Hepatocyte (in vitro differentiated cells): Measurements from ENCODE around the gene SYNDIG1. TPM values are rescaled to one million over a fixed set of nuclear protein-coding genes. Genes with fewer than 3 reads are reported as not detected.

Source experiments
- DNase-seq: peaks from one replicate; pipeline ENCODE4 v3.0.0-alpha.2; 2016; ENCODE audit warnings: low spot score
- H2AFZ ChIP-seq: fragments of 200-600 bp; sonication (generic); 2 replicates; pipeline ENCODE4 v1.6.0; 2016; ENCODE audit warnings: antibody characterized with exemption, mild to moderate bottlenecking
- H3K27ac ChIP-seq: fragments of 200-600 bp; sonication (generic); 2 replicates; pipeline ENCODE4 v1.5.1; 2016; ENCODE audit warnings: mild to moderate bottlenecking
- H3K27me3 ChIP-seq: fragments of 200-600 bp; sonication (generic); 2 replicates; pipeline ENCODE4 v1.6.1; 2016
- H3K36me3 ChIP-seq: fragments of 200-600 bp; sonication (generic); replicated peaks from 2 replicates; pipeline ENCODE4 v1.5.1; 2016; ENCODE audit warnings: low read depth; ENCODE audit not compliant: insufficient read depth
- H3K4me1 ChIP-seq: fragments of 200-600 bp; sonication (generic); 2 replicates; pipeline ENCODE4 v1.5.1; 2016; ENCODE audit warnings: mild to moderate bottlenecking, moderate library complexity; ENCODE audit not compliant: insufficient read depth
- H3K4me2 ChIP-seq: fragments of 200-600 bp; sonication (generic); 2 replicates; pipeline ENCODE4 v1.6.0; 2016
- H3K4me3 ChIP-seq: fragments of 200-600 bp; sonication (generic); 2 replicates; pipeline ENCODE4 v1.5.1; 2016; ENCODE audit warnings: mild to moderate bottlenecking
- H3K79me2 ChIP-seq: fragments of 200-600 bp; sonication (generic); 2 replicates; pipeline ENCODE4 v1.6.0; 2017; ENCODE audit warnings: mild to moderate bottlenecking
- H3K9me2 ChIP-seq: fragments of 200-600 bp; sonication (generic); replicated peaks from 2 replicates; pipeline ENCODE4 v1.6.0; 2017; ENCODE audit warnings: mild to moderate bottlenecking; ENCODE audit not compliant: insufficient read depth
- H3K9me3 ChIP-seq: fragments of 200-600 bp; sonication (generic); 2 replicates; pipeline ENCODE4 v1.5.1; 2016; ENCODE audit warnings: low read depth, mild to moderate bottlenecking
- H4K20me1 ChIP-seq: fragments of 200-600 bp; sonication (generic); 2 replicates; pipeline ENCODE4 v1.6.0; 2016; ENCODE audit warnings: mild to moderate bottlenecking; ENCODE audit not compliant: insufficient read depth, poor library complexity, severe bottlenecking
- EZH2 ChIP-seq: fragments of 200-600 bp; sonication (generic); IDR thresholded peaks from 2 replicates; pipeline ENCODE4 v1.6.1; 2016; ENCODE audit warnings: antibody characterized with exemption, mild to moderate bottlenecking, borderline replicate concordance
- EZH2phosphoT487 ChIP-seq: fragments of 200-600 bp; sonication (generic); IDR thresholded peaks from one replicate; pipeline ENCODE4 v1.6.1; 2018; ENCODE audit warnings: antibody characterized with exemption, mild to moderate bottlenecking, low read depth, moderate library complexity; ENCODE audit not compliant: unreplicated experiment, severe bottlenecking
- WGBS: methylation state at CpG from one replicate; pipeline ENCODE4 v1.1.6; 2016; ENCODE audit warnings: low lambda C conversion rate; ENCODE audit errors: missing lambda C conversion rate; 5-methylcytosine and 5-hydroxymethylcytosine counted together
- polyA plus RNA-seq: library from polyadenylated mRNA; unstranded; fragments of >200 nt; fragmentation: Nextera tagmentation; extraction: Ambion mirVana; gene quantifications from 2 replicates; pipeline ENCODE4 v1.2.1, GENCODE V29; 2016
- total RNA-seq: library from RNA; depleted of rRNA; stranded (reverse); fragments of >200 nt; gene quantifications from 2 replicates; pipeline ENCODE4 v1.2.3, GENCODE V29; 2014
- TF ChIP-seq, protein P1 (sequence below): fragments of 200-600 bp; sonication (generic); IDR thresholded peaks from 2 replicates; pipeline ENCODE4 v1.5.1; 2016; ENCODE audit warnings: antibody characterized with exemption, mild to moderate bottlenecking; ENCODE audit not compliant: poor library complexity

SYNDIG1 gene
- total and polyA plus RNA-seq, 2 experiments from 2014 or later = 1.5 to 2.3 TPM

DNA sequence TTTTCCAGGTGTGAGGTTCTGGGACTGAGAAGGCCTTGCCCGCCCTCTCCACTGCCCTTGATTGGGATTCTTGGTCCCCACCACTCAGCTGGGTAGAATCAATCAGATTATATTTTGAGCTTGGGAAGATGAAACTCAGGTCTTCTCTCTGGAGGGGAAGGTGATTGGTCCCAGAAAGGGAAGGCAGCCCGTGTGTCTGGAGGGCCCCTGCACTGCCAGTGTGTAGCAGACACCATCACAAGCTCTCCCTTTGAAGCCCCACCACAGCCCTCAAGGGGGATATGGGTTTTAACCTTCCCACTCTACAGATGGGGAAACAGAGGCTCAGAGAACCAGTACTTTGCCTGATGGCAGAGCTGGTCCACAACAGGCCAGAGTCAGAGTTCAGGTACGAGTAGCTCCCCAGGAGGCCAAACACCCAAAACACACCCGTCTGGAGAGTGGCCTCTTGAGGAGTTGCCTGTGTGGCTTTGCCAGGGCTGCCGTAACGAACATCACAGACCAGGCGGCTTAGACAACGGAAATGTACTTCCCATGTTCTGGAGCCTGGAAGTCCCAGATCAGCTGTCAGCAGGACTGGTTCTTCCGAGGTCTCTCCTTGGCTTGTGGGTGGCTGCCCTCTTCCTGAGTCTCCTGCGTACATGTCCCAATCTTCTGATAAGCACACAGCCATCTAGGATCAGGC, 205.6 kb downstream of the SYNDIG1 start:
- Histone ChIP-seq H3K9me3 (no peaks in the 10 kb centered on the region), H4K20me1 (no peaks in the 10 kb centered on the region)
- WGBS = 86% methylated on average over 10 of the region's 10 CpGs

DNA sequence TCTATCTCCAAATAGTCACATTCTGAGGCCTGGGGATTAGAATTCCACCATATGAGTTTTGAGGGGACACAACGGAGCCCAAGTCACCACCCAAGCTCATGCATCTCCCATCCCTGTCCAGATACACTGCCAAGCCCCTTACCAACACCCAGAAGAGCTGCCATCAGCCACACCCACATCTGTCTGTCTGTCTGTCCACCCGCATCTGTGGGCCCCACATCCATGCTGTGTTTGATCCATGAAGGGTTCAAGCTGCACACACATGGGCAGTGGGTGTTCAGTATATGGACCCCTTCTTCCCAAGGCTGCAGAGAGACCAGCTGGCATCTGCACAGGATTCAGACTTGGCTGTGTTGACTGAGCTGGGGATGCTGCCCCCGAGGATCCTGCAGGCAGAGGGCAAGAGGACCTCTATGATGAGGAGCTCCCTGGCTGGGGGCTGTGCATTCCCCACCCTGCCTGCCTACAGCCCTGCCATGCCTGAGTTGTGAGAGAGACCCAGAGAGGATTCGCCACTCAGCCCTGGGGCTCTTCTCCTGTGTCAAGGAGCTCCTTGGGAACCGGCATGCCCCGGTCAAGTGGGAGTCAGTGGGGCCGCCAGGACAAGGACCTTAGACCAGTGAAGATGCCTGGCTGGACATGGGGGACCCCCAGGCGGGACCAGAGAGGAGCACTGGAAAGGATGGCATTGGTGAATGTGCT, 206.4 kb downstream of the SYNDIG1 start:
- TF ChIP-seq EZH2phosphoT487 = no peak
- TF ChIP-seq, protein P1, sequence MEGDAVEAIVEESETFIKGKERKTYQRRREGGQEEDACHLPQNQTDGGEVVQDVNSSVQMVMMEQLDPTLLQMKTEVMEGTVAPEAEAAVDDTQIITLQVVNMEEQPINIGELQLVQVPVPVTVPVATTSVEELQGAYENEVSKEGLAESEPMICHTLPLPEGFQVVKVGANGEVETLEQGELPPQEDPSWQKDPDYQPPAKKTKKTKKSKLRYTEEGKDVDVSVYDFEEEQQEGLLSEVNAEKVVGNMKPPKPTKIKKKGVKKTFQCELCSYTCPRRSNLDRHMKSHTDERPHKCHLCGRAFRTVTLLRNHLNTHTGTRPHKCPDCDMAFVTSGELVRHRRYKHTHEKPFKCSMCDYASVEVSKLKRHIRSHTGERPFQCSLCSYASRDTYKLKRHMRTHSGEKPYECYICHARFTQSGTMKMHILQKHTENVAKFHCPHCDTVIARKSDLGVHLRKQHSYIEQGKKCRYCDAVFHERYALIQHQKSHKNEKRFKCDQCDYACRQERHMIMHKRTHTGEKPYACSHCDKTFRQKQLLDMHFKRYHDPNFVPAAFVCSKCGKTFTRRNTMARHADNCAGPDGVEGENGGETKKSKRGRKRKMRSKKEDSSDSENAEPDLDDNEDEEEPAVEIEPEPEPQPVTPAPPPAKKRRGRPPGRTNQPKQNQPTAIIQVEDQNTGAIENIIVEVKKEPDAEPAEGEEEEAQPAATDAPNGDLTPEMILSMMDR = no peak
- TF ChIP-seq EZH2 = no peak
- no peak overlapping the region for H3K27ac ChIP-seq
- no peak overlapping the region for H3K4me3 ChIP-seq
- H3K4me1 ChIP-seq = no peaks in the 10 kb centered on the region
- H3K4me2 ChIP-seq = no peak overlapping the region
- no peaks in the 10 kb centered on the region for H3K9me3 ChIP-seq
- H3K9me2 ChIP-seq = no peaks in the 10 kb centered on the region
- 83% methylated on average over 8 of the region's 8 CpGs for WGBS
- H3K36me3 ChIP-seq = no peaks in the 10 kb centered on the region
- H4K20me1 ChIP-seq = no peaks in the 10 kb centered on the region
- no peak overlapping the region for H2AFZ ChIP-seq
- no peaks in the 10 kb centered on the region for H3K79me2 ChIP-seq
- H3K27me3 ChIP-seq = no peaks in the 10 kb centered on the region
- no peak for DNase-seq

More for the DNA sequence above, 205.6 kb downstream of the SYNDIG1 start:
- TF ChIP-seq, protein P1 = no peak
- TF ChIP-seq EZH2 (no peak), EZH2phosphoT487 (no peak)
- no peaks in the 10 kb centered on the region for H3K79me2 ChIP-seq
- no peaks in the 10 kb centered on the region for H3K36me3 ChIP-seq
- H3K27ac ChIP-seq = no peak overlapping the region
- H3K27me3 ChIP-seq = no peaks in the 10 kb centered on the region
- DNase-seq = no peak
- H3K4me3 ChIP-seq = no peak overlapping the region
- H3K4me1 ChIP-seq = no peaks in the 10 kb centered on the region
- no peak overlapping the region for H2AFZ ChIP-seq
- no peak overlapping the region for H3K4me2 ChIP-seq
- no peaks in the 10 kb centered on the region for H3K9me2 ChIP-seq

DNA sequence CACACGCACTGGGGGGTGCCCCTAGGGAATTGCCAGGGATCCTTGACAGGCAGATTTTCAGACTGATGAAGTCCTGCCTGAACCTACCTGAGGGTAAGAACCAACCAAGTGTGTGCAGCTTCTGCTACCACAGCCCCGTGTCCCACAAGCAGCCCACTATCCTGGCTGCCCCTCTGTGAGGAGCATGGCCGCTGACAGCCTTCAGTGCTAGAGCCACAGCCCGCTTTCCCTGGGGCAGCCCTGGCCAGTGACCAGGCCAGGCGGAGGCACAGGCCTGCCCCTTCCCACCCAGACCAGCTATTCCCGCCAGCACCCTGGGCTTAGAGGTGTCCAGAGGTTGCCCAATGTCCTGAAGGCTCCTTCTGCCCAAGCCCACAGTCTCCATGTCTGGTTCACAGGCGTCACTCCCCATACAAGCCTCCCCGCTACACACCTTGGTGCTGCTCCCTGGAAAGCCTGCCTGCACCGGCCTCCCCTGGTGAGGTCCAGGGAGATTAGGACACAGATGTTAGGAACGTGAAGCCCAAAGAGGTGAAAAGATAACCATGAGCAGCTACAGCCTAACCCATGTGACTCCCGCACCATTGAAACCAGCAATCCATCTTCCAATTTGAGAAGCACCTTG, 207.0 kb downstream of the SYNDIG1 start:
- TF ChIP-seq EZH2 (no peak), EZH2phosphoT487 (no peak)
- TF ChIP-seq, protein P1 = no peak
- no peak for DNase-seq
- Histone ChIP-seq H3K4me1 (no peaks in the 10 kb centered on the region), H3K36me3 (no peaks in the 10 kb centered on the region), H3K4me2 (no peak overlapping the region), H3K27me3 (no peaks in the 10 kb centered on the region), H4K20me1 (no peaks in the 10 kb centered on the region), H3K27ac (no peak overlapping the region), H3K9me3 (no peaks in the 10 kb centered on the region), H3K79me2 (no peaks in the 10 kb centered on the region), H3K9me2 (no peaks in the 10 kb centered on the region), H2AFZ (no peak overlapping the region), H3K4me3 (no peak overlapping the region)
- WGBS = 92% methylated on average over 11 of the region's 11 CpGs
